HG03196 (cell line): Measurements from ENCODE around the gene ESR2.
A peak's percentile ranks its signal among the peaks of the same experiment; 100 is the strongest.

ENCODE experiments used
- ATAC-seq: cut with Tn5 transposase; IDR thresholded peaks from one replicate; pipeline ENCODE4 v1.9.1; 2021; ENCODE audit not compliant: unreplicated experiment

The ESR2 gene

GRCh38 chr14:64266239-64266638 is 27.9 kb downstream of the ESR2 start:
- ATAC-seq, result no peak

- no peak for ATAC-seq
Measured at GRCh38 chr14:64265222-64265621, 28.9 kb downstream of the ESR2 start.

GRCh38 chr14:64260418-64260817 is 33.8 kb downstream of the ESR2 start:
- ATAC-seq, result no peak

- ATAC-seq, result no peak
Measured at GRCh38 chr14:64255756-64256155, 38.4 kb downstream of the ESR2 start.

GRCh38 chr14:64253672-64254071 is 40.5 kb downstream of the ESR2 start:
- ATAC-seq, result no peak

GRCh38 chr14:64249363-64249762 is 44.8 kb downstream of the ESR2 start:
- no peak for ATAC-seq

- ATAC-seq, result no peak
Measured at GRCh38 chr14:64248689-64249088, 45.5 kb downstream of the ESR2 start.

- no peak for ATAC-seq
Measured at GRCh38 chr14:64247195-64247594, 47.0 kb downstream of the ESR2 start.

GRCh38 chr14:64246688-64247087 is 47.5 kb downstream of the ESR2 start:
- no peak for ATAC-seq

- no peak for ATAC-seq
Measured at GRCh38 chr14:64245491-64245890, 48.7 kb downstream of the ESR2 start.

GRCh38 chr14:64244279-64244678 is 49.9 kb downstream of the ESR2 start:
- no peak for ATAC-seq

GRCh38 chr14:64238631-64239030 is 55.5 kb downstream of the ESR2 start:
- ATAC-seq, result no peak

- ATAC-seq, result no peak
Measured at GRCh38 chr14:64238049-64238448, 56.1 kb downstream of the ESR2 start.

GRCh38 chr14:64235652-64236640 is 58.2 kb downstream of the ESR2 start:
- ATAC-seq, result peak; percentile 57

- ATAC-seq, result peak; percentile 3
Measured at GRCh38 chr14:64234877-64235651, 59.1 kb downstream of the ESR2 start.

GRCh38 chr14:64233531-64234190 is 60.5 kb downstream of the ESR2 start:
- ATAC-seq, result no peak

- ATAC-seq, result no peak
Measured at GRCh38 chr14:64232944-64233343, 61.2 kb downstream of the ESR2 start.

GRCh38 chr14:64232095-64232838 is 61.9 kb downstream of the ESR2 start:
- peak; percentile 31 for ATAC-seq

- ATAC-seq, result no peak
Measured at GRCh38 chr14:64229489-64229888, 64.7 kb downstream of the ESR2 start.

- ATAC-seq, result no peak
Measured at GRCh38 chr14:64227856-64228255, 66.3 kb downstream of the ESR2 start.
